ENCODE results near the gene CCDC141.
A peak's percentile ranks its signal among the peaks of the same experiment; 100 is the strongest.

CCDC141 gene

DNA sequence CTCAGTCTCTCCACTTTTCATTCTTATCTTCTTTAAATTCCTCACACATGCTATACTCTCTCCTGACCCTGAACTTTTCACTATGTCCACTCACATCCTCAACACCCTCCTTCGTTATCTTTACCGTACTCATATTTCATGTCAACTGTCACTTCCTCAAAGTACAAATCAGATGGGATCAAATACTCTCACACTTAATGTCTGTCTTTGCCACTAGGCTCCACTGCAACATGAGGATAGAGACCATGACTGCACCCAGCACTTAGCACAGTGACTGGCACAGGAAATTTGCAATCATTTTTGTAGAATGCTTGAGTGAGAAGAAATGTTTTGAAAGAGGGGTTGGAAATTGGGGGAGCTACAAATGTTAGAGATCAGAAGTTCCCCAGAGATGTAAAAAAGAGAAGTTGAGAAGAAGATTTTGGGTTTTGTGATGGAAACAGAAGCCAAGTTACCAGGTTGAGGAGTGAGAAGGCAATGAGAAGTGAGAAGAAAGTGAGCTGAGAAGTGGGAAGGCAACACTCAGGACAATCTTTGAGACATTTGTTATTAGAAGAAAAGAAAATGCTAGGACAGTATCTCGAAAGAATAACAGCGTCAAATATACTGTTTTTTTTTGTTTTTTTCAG, 87.0 kb downstream of the CCDC141 start:
- DNase-seq (ENCODE audit: low spot score), result no peak

DNA sequence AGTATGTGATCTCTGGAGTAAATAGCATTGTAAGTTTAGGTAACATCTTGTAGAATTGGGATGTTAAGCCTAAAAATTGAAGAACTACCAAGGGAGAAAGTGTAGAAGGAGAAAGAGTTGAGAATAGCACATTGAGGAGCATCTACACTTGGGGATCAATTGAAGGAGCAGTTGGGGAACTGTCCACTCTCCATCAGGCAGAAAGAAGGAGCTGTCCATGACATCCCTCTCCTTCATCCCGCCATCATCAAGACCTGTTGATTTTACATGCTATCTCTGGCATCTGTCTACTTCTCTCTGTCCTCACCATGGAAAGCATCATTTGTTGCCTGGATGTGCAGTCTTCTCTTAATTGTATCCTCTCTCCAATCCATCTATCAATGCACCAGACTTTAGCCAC, 87.8 kb downstream of the CCDC141 start:
- DNase-seq (ENCODE audit: low spot score), result no peak

DNA sequence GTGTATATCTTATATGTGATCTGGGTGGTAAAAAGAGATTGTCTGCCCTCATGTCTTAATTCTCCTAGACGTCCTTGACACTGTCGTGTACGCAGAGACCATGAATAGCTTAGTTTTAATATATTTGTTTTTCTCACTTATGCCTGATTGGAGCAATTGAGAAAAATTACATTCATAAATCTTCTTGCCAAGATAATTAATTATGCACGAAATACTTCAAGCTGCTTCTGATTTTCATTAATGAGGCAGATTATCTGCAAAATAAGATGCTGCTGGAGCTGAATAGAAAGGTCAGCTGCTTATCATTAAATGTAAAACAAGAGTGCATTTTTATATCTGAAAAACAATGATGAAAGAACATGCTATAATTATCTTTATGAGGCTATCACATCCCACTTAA, 95.9 kb downstream of the CCDC141 start:
- DNase-seq (ENCODE audit: low spot score), result no peak

DNA sequence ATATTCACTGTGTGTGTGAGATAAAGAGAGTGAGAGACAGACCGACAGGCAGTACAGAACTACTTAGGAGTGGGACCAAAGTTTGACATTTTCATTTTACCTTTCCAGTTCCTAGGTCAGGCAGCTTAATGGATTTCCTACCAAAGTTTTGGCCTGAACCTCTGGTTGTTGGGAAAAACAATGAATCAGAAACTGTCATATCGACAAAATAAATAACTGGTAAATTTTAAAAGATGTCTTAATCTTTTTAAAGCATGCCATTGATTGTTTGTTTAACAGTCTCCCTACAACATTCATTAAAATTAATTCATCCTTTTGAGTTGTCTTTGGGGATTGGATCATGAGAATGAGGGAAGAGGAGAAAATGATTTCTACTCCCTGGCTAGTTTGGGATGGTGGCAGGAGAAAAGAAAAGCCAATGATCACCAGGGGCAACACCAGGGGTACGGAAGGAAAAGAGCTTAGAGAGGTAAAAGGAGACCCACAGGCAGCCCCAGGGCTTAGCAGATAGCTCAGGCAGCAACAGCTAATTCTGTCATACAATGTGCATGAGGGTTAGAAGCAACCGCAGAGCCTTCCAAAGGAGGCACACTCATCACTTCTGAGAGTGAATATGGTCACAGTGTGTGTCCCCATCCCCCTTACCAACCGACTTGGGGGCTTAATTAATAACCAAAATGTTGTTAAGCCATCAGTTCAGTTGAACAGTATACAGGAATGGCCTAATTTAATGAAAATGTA, 98.5 kb downstream of the CCDC141 start:
- DNase-seq (ENCODE audit: low spot score), result no peak

DNA sequence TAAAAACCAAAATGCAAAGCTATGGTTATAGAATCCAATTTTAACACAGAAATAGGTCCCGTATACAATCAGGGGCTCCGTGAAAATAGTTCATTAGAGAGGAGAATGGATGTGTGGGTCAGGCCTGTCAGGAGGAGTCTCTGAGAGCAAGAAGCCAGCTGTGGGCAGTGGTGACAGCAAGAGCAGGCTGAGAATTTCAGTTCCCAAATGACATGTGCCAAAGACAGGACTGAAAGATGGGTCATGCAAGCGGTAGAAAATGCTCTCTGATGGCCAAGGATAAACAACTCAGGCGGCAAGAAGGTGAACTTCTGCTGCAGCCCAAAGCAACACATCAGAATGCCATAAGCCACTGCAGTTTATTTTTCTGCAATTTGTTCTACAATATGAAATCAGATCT, 100.4 kb downstream of the CCDC141 start:
- no peak for DNase-seq (ENCODE audit: low spot score)

DNA sequence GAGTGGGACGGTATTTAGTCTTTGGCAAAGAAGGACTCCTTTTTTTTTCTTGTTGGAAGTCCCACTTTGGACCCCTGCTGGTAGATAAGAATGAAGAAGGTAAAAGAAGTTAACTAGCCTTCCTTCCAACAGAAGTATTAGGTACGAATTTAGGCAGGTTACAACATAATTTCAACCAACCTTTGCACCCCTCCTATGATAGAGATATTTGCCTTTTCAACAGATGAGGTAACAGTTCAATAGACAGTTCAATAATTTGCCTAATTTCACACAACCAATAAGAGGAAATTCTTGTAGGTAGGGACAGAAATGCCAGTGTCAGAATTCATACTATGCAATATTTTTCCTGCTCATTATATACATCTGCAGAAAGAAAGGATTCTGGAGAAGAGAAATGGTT, 100.8 kb downstream of the CCDC141 start:
- no peak for DNase-seq (ENCODE audit: low spot score)

DNA sequence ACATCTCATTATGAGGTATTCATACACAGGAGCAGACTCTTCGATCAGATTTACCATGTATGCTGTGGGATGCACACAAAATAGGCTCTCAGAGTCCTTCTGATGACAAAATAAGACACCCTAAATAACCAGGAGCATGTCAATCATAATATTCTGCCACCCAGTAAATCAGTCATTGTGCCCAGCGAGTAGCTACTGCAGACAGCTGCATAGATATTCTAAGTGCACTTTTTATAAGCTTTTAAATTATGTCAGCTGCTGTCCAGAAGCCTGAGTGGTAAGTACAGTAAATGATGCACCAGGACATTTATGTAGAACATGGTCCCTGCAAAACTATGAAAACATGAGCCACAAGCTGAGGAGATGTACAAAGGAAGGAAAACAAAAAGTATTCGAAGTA, 102.9 kb downstream of the CCDC141 start:
- no peak for DNase-seq (ENCODE audit: low spot score)

DNA sequence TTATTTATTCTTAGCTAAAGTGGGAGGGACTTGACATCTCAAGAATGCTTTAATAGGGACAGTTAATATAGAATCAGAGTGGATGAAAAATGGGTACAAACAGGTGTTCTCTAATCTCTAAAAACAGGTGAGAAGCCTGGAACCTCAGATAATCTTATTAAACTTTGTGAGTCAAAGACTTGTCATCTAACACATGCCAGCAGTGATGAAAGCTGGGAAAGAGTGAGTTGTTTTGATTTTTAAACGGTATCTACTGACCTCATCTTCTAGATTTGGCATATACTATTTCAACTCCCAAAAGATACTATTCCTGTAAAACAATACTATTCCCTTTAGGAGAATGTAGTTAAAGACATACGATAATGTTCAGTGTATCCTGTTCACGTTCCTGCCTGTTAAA, 103.4 kb downstream of the CCDC141 start:
- no peak for DNase-seq (ENCODE audit: low spot score)

DNA sequence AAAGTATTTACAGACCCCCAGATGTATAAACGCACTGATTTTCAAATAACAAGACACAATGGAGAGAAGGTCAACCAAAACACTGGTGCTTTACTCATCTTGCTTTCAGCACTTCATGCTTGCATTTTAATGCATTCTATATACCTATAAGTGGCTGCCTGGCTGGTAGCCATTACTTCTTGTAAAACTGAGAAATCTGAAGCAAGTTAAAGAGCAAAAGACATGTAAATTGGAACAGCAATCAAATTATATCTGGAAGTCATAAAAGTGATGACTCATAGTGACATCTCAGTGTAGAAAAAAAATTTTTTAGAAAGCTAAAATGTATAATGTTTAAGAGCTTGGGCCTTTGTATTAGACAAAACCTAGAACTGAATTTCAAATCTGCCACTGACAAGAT, 106.2 kb downstream of the CCDC141 start:
- no peak for DNase-seq (ENCODE audit: low spot score)

DNA sequence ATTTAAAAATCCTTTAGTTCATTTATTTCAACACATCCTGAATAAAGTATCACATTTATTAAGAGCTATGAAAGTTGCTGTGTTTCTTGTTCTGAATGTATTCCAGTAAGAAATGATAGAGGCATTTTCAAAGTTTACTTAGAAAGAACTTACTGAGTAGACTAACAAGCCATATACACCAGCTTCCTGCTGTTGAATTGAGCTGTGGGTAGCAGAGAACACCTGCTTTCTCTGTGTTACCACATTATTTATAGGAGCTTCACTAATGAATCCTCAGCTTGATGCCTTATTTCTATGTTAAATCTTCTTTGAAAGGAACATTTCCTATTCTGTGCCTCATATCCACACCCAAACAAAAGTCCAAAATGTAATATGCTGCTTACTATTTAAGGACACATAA, 115.4 kb downstream of the CCDC141 start:
- DNase-seq (ENCODE audit: low spot score), result no peak

DNA sequence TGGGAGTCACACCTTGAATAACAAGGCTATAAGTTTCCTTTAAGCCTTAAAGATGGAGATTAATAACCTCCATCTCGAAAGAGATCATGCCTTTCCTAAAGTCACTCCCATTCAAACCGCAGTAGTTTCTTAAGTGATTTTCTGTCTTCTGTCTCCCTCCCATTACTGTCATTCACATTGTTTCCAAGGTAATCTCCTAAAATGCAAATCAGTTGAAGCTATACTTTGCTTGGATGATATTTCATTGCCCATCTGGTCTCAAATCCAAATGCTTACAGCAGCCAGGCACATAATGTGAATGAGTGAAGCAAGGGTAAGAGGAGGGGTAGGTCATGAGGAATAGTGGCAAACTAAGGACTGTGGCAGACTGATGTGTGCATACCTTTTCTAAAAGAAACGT, 116.4 kb downstream of the CCDC141 start:
- DNase-seq (ENCODE audit: low spot score), result no peak

DNA sequence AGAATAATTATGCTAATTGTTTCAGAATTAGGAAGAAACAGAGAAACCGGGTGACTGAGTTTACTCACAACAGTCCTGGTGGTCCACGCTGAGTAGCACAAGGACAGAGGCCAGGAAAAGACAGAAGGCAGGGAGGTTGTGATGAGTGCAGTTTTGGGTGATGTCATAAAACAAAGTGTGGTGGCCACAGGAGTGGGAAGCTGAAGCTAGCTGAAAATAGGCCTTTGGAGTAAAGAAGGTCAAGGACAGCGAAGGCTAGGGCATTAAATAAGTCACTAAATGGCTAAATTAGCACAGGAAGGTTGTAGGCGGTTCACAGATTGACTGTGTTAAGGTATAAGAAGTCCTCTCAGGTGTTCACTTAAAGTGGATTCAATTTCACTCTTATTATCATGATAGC, 121.9 kb downstream of the CCDC141 start:
- DNase-seq (ENCODE audit: low spot score), result no peak

DNA sequence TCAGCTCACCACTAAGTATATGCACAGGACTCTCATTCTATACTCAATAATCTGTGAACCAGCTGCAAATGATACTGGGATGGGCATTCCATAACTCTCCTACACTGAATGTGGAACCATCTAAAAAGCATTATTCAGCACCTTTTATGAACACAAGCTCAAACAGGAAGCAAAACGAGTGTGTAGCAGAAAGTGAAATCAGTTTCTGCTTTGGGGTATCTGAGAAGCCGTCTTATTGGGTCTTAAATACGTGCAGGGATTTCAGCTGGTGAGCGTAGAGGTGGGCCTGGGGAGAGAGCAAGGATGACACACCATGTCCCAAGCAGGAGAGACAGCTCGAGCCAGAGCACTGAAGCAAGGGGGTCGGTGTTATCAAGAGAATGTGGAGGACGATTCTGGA, 122.8 kb downstream of the CCDC141 start:
- DNase-seq (ENCODE audit: low spot score), result no peak

DNA sequence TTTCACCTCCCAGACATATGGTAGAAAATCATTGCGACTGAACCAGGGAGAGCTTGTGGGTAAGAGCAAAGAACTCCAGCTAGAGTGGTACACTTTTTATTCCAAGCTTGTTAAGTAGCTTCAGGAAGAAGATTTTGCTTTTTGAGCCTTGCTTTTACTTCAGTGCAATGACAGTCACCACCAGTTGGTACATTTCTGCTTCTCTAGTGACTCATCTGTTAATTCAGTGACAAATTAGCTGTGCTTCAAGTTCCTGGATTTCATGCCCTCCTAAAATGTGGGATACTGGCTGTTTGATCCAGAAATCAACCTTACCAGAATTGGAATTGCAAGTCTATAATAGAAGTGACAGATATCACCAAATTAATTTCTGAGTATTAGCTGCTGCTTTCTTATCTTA, 125.1 kb downstream of the CCDC141 start:
- DNase-seq (ENCODE audit: low spot score), result no peak

DNA sequence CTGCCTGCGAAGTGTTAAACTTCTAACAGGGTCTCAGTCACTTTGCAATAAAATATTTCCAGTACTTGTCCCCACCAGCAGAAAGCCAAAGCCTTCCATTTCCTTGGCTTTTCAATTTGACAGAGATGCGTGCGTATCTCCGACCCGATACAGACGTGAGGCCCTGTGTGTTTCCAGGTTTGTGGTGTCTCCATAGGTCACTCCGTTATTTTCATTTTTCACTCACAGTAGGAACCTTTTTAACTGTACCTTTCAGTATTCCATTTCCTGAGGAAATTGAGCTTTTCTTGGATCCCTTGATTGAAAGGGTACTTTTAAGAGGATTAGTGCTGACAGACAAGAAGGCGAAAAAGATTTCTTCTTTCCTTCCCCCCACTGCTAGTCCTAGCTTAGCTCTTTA, 126.4 kb downstream of the CCDC141 start:
- no peak for DNase-seq (ENCODE audit: low spot score)

DNA sequence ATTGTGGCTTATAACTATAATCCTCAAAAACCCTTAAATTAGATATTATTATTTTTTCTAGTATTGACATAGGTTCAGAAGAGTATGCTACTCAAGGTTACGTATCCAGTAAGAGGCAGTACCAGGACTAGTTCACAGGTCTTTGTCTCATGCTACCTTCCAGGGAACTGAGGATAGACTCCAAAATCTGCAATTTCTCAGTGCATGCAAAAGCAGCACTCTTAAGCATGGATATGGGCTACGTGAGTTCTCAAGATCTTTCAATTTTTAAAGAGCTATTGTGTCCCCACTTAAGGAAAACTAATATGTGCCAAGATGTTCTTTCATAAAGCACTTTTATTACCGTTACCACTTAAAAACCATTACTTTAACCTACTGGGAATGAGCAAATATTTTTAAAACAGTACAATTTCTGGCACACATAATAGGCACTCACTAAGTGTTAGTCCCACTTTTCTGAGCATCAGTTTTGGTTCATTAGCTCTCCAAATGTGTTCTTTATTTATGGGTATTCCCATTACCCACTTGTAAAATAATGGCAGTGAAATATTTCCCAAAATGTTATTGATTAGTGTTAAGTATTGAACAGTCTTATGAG, 128.9 kb downstream of the CCDC141 start:
- DNase-seq (ENCODE audit: low spot score), result no peak

DNA sequence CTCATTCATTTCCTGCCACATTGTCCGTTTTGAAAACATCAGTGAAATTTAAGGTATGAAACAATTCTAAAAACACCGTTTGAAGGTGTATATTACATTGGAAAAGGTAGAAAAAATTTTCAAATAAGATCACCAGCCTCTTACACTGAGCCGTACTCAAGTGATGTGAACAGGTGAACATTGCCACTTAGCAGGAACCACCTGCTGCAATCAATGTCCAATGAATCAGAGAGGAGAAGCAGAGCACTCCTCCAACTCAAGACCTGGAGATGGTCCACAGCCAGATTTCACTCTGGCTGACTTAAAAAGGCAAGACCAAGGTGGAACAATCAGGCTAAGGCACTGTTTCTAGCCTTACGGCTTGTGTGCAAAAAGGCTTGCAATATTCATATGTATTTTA, 132.4 kb downstream of the CCDC141 start:
- no peak for DNase-seq (ENCODE audit: low spot score)

DNA sequence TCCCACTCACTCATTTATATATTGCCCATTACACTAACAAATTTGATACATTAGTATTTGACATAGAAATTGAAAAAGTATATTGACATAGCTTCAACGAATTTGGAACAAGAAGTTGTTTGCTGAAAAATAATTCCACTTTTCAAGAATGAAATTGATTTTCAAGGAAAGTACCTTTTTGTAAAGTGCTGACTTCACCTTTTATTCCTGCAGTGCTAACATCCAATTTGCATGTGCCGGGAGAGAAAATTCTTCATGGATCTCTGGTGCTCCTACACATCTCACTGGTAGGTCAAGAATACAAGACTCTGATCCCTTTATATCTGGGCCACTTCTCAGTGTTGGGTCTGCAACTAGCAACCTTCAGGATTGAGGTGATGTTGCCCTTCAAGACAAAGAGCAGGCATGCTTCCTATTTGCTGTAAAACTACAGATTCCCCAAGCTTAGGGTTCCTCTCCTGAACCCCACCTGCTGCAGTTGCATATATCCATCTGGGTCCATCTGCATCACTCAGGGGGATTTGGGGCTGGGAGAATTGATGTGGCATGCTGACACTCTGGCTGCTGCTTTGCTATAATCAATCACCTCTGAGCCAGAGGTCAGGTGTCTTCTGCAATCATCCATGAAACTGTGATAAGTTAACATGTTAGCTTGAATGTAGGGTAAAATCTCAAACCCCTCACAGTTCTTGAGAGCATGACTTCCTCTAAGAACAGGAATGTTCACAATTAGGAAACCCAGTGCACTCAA, 134.3 kb downstream of the CCDC141 start:
- DNase-seq (ENCODE audit: low spot score), result no peak

DNA sequence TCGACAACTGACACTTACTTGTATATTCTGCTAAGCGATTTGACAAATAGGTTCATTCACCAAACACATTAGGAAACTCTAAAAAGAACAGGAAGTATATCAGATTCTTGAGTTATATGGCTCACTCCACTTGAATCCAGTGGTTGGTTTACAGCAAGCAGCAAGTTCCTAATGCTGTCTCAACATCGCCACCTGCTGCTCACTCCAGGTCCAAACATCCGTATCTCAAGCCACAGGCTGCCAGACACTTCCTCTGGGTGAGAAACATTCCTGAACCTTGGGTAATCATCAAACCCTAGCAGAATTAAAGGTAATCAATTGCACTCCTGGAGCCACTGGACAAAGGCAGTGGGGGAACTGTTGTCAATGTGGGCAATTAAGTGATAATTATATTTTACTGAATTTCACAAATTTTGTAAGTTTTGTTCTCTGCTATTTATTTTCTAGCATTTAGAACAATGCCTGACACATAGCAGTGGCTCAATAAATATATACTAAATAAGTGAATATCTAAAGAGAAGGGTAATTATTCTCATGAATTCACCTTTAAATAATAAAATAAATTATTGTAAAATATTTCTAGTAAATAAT, 135.6 kb downstream of the CCDC141 start:
- DNase-seq (ENCODE audit: low spot score), result peak; percentile 68

DNA sequence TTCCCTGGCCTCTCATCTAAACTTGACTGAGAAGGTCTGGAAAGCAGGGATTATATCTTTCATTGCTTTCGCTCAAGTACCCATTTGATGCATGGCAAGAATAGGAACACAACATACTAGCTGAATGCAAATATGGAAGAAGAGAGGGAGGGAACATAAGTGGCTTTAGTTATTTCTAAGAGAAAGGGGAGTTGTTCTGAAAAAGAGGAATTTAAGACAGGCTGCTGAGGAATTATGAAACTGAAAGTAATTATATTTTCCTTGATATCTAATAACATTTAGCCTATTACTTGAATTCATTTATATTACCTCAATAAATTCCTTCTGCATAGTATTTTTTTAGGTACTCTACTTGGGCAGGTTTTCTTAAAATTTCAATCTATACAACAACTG, 136.9 kb downstream of the CCDC141 start:
- DNase-seq (ENCODE audit: low spot score), result no peak

DNA sequence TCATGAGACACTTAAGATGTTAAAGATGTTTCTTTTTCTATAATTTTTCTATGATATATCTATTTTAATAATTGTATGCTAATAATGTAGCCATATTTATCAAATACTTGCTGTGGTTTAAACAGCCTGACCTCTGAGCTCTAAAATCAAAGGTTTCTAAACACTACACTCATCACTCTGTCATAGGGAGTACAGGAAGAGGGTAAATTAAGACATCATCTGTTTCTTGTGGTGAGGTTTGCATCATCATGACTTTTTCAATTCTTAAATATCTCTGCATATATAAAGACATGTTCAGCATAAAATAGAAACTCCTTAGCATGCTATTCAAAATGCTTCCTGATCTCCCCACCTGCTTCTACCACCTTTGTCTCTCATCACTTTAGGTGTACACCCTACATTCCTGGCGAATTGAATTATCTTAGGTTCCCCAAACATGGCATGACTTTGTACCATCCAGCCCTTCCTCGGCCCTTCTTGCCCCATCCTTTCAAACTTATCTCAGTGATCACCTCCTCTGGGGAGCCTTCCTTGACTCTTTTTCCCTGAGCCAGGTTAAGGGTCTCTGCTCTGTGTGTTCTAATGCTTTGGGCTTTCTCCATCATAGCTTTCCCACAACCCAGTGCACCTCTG, 137.4 kb downstream of the CCDC141 start:
- DNase-seq (ENCODE audit: low spot score), result no peak

DNA sequence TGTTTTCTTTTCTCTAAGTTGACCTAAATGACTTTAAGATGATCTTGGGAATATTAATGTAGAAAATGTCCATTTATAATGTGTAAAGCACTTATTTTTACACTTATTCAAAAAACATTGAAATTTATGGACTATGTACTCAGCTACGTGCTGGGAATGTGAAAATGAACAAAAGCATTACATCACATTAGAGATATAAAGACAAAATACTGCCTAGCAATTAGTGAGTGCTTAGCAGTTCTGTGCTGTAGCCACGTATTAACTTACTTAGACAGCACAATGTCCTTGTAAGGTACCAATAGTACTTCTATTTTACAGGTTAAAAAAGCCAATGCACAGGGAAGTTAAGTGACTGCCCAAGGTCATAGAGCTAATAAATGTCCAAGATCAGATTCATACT, 138.9 kb downstream of the CCDC141 start:
- DNase-seq (ENCODE audit: low spot score), result no peak
